ENCODE results near the gene CHCHD5. TPM values are rescaled to one million over a fixed set of nuclear protein-coding genes. Genes with fewer than 3 reads are reported as not detected.

The CHCHD5 gene
- total and polyA plus RNA-seq, 10 of the 15 experiments (the other 5 are each of a cell fraction or from before 2014, with no cell fraction given), result 16.4 to 118 (median 45.2) TPM

- no peak for TF ChIP-seq USF1 (IDR thresholded peaks at IDR 0.05; ENCODE audit: borderline replicate concordance, extremely low read length, insufficient read depth, low read depth, low read length)
- no peak for TF ChIP-seq POLR2AphosphoS2 (IDR thresholded peaks at IDR 0.05; ENCODE audit: low read depth, low read length)
Observed at GRCh38 chr2:112539306-112539705, 45.1 kb upstream of the CHCHD5 start (continued).

- in situ Hi-C loops (cut with MboI), result no loop called here
- Histone ChIP-seq H3K79me2 (ENCODE audit: control insufficient read depth, insufficient read depth, low read length) (peaks cover 39% of the 10 kb centered on the region), H4K20me1 (ENCODE audit: control insufficient read depth, insufficient read depth) (no peaks in the 10 kb centered on the region), H3K4me1 (ENCODE audit: control insufficient read depth, insufficient read depth, low read length) (no peaks in the 10 kb centered on the region), H3K9ac (ENCODE audit: control insufficient read depth, insufficient read depth, low read length) (peak overlapping the region; percentile 80), H3K4me2 (ENCODE audit: control insufficient read depth, insufficient read depth) (peak overlapping the region; percentile 67), H3K9me3 (replicated peaks; ENCODE audit: control insufficient read depth, insufficient read depth, low read length) (no peaks in the 10 kb centered on the region), H3K4me3 (peak overlapping the region; percentile 85), H3K27ac (ENCODE audit: control insufficient read depth, insufficient read depth) (peak overlapping the region; percentile 81), H3K36me3 (ENCODE audit: control insufficient read depth in 2 of 2, insufficient read depth in 2 of 2, low read length in 1 of 2) (no peaks in the 10 kb centered on the region), H2AFZ (ENCODE audit: control insufficient read depth, low read depth, low read length) (peak overlapping the region; percentile 98), H3K27me3 (replicated peaks in 1 of 2; ENCODE audit: control insufficient read depth in 2 of 2, insufficient read depth in 2 of 2, low read length in 1 of 2) (no peaks in the 10 kb centered on the region)
- no peak for DNase-seq (ENCODE audit: low read depth, low spot score)
- ChIA-PET SMC1A (ENCODE audit: uncharacterized antibody, unreplicated experiment) (interaction anchor here (0.6 to 1.2 kb wide), 3 partner anchors 12 to 182 kb away, joined by 3 to 4 read pairs (median 3); no protein-coding TSS in a partner anchor), RAD21 (ENCODE audit: unreplicated experiment) (interaction anchor here (0.9 kb wide), 1 partner anchor 84 kb away, joined by 3 read pairs; no protein-coding TSS in a partner anchor), CTCF (interaction anchor here (1.2 to 1.5 kb wide), 3 partner anchors 42 to 282 kb away, joined by 3 to 4 read pairs (median 3); no protein-coding TSS in a partner anchor), POLR2A (interaction anchor here (0.7 to 1.2 kb wide), 2 partner anchors 11 to 353 kb away, joined by 3 read pairs; no protein-coding TSS in a partner anchor)
- no peak for ATAC-seq
- intact Hi-C loops (cut with micrococcal nuclease; ENCODE audit: unreplicated experiment), result loop anchor here (1.0 kb wide), 1 partner anchor 60 kb away; no protein-coding TSS in a partner anchor
- no TSS peak for BruUV-seq (replicated peaks)
- FAIRE-seq, result no peak
- 3% methylated on average over 2 of the region's 2 CpGs for WGBS (ENCODE audit: insufficient coverage, insufficient replicate concordance, low lambda C conversion rate, missing lambda C conversion rate)
- TF ChIP-seq NRF1 (conservative IDR thresholded peaks at IDR 0.05; ENCODE audit: low read depth, low read length) (no peak), POU2F2 (IDR thresholded peaks at IDR 0.05; ENCODE audit: borderline replicate concordance, low read depth, low read length) (no peak), ZZZ3 (IDR thresholded peaks at IDR 0.05; ENCODE audit: control insufficient read depth, insufficient read length, low read depth) (no peak), ZNF384 (IDR thresholded peaks at IDR 0.05; ENCODE audit: borderline replicate concordance, low read depth, low read length) (no peak), USF2 (IDR thresholded peaks at IDR 0.05; ENCODE audit: borderline replicate concordance, low read depth, low read length) (no peak), BCL3 (IDR thresholded peaks at IDR 0.05; ENCODE audit: borderline replicate concordance, insufficient read depth, low read depth, low read length, poor library complexity, severe bottlenecking) (no peak), PKNOX1 (IDR thresholded peaks at IDR 0.05) (0 out of 2 replicates have a peak, but pooled peaks have one; percentile 16), CBX3 (IDR thresholded peaks at IDR 0.05; ENCODE audit: borderline replicate concordance, low read depth) (no peak), NFIC (IDR thresholded peaks at IDR 0.05; ENCODE audit: low read depth, low read length) (0 out of 2 replicates have a peak, but pooled peaks have one; percentile 7), SUZ12 (IDR thresholded peaks at IDR 0.05; ENCODE audit: unreplicated experiment) (no peak), CEBPZ (IDR thresholded peaks at IDR 0.05; ENCODE audit: low read depth, low read length) (no peak), PML (IDR thresholded peaks at IDR 0.05; ENCODE audit: low read length) (no peak)
Observed at GRCh38 chr2:112540906-112541305, 43.5 kb upstream of the CHCHD5 start.
